Tibial nerve (tissue), 4 donors: ENCODE measurements around the gene EFNA4. TPM values are rescaled to one million over a fixed set of nuclear protein-coding genes. Genes with fewer than 3 reads are reported as not detected.

Experiments used
- DNase-seq, 2 donors: peaks; one replicate each; pipeline ENCODE4 v3.0.0-alpha.2; 2019; ENCODE audit warnings: low spot score in 2 of 2
- H3K27ac ChIP-seq, 4 donors: fragments of 200-600 bp; sonication (generic) in 3 of 4; one replicate each; pipeline ENCODE4 v1.5.1; 2017 to 2019; ENCODE audit warnings: mild to moderate bottlenecking in 1 of 4
- H3K27me3 ChIP-seq, 2 donors: fragments of 200-600 bp; sonication (generic) in 1 of 2; one replicate each; pipeline versions ENCODE4 v1.5.1 to v1.6.0; 2017 to 2019
- H3K36me3 ChIP-seq, 3 donors: fragments of 200-600 bp; sonication (generic); one replicate each; pipeline ENCODE4 v1.5.1; 2018 to 2019
- H3K4me1 ChIP-seq, 4 donors: fragments of 200-600 bp; sonication (generic) in 3 of 4; one replicate each; pipeline ENCODE4 v1.5.1; 2017 to 2019
- H3K4me3 ChIP-seq, 4 donors: fragments of 200-600 bp; sonication (generic) in 3 of 4; one replicate each; pipeline ENCODE4 v1.5.1; 2017 to 2019; ENCODE audit warnings: mild to moderate bottlenecking in 1 of 4, moderate library complexity in 1 of 4
- H3K9me3 ChIP-seq, 4 donors: fragments of 200-600 bp; sonication (generic) in 3 of 4; one replicate each; pipeline ENCODE4 v1.5.1; 2017 to 2019
- CTCF ChIP-seq, 5 experiments: fragments of 200-600 bp in 3 of 5; fragments of 450-650 bp in 2 of 5; sonication (generic) in 3 of 5; IDR thresholded peaks; one replicate each; pipeline ENCODE4 v1.5.1; 2016 to 2019; ENCODE audit warnings: antibody characterized with exemption in 5 of 5, mild to moderate bottlenecking in 3 of 5, moderate library complexity in 2 of 5
- EP300 ChIP-seq, 2 donors: sonication (generic); formaldehyde crosslinking; IDR thresholded peaks; one replicate each; pipeline ENCODE4 v1.6.1; 2017; ENCODE audit warnings: antibody characterized with exemption in 2 of 2, mild to moderate bottlenecking in 1 of 2
- POLR2A ChIP-seq, 2 donors: fragments of 450-650 bp; IDR thresholded peaks; one replicate each; pipeline ENCODE4 v1.6.1; 2017; ENCODE audit warnings: antibody characterized with exemption in 2 of 2, mild to moderate bottlenecking in 2 of 2, moderate library complexity in 2 of 2
- WGBS, 2 donors: methylation state at CpG; one replicate each; pipeline ENCODE4 v1.1.5; 2018; 5-methylcytosine and 5-hydroxymethylcytosine counted together
- total RNA-seq, 4 donors: library from RNA; depleted of rRNA; stranded (reverse); fragments of >200 nt; gene quantifications; one replicate each; pipeline ENCODE4 v1.1.0, GENCODE V29; 2016

Gene EFNA4
- total RNA-seq, 4 donors from 2014 or later = 0.87 to 4.2 (median 1.8) TPM

GRCh38 chr1:155022136-155022926, 41.2 kb upstream of the EFNA4 start:
- Histone ChIP-seq H3K4me1 (peaks cover 0 to 35% (median 14%) of the 10 kb centered on the region in 4 donors), H3K27me3 (no peaks in the 10 kb centered on the region), H3K27ac (no peak overlapping the region), H3K36me3 (peaks cover 0 to 7% (median 0%) of the 10 kb centered on the region in 3 donors), H3K4me3 (no peak overlapping the region), H3K9me3 (no peaks in the 10 kb centered on the region)
- DNase-seq = no peak
- no peak for TF ChIP-seq CTCF (IDR thresholded peaks at IDR 0.05)
- no peak for TF ChIP-seq POLR2A (IDR thresholded peaks at IDR 0.05)
- 83 to 85% methylated on average over 8 of the region's 8 CpGs for WGBS, 2 donors

- 64 to 67% methylated on average over 4 of the region's 4 CpGs for WGBS, 2 donors
- TF ChIP-seq EP300 (IDR thresholded peaks at IDR 0.05) (no peak), CTCF (IDR thresholded peaks at IDR 0.05) (no peak), POLR2A (IDR thresholded peaks at IDR 0.05) (no peak)
- no peak overlapping the region for H3K4me3 ChIP-seq
- H3K4me1 ChIP-seq = peaks cover 0 to 30% (median 10%) of the 10 kb centered on the region in 4 donors
- no peaks in the 10 kb centered on the region for H3K9me3 ChIP-seq
- no peak for DNase-seq
- peaks cover 0 to 7% (median 0%) of the 10 kb centered on the region in 3 donors for H3K36me3 ChIP-seq
- H3K27me3 ChIP-seq = no peaks in the 10 kb centered on the region
- no peak overlapping the region for H3K27ac ChIP-seq
Observed at GRCh38 chr1:155022927-155023236, 40.7 kb upstream of the EFNA4 start.

- no peak overlapping the region for H3K27ac ChIP-seq
- no peak for DNase-seq
- WGBS, 2 donors = 80 to 86% methylated on average over 5 of the region's 5 CpGs
- H3K4me3 ChIP-seq = no peak overlapping the region
- H3K4me1 ChIP-seq = peaks cover 0 to 23% (median 3%) of the 10 kb centered on the region in 4 donors
- H3K36me3 ChIP-seq = peaks cover 0 to 7% (median 0%) of the 10 kb centered on the region in 3 donors
- TF ChIP-seq POLR2A (IDR thresholded peaks at IDR 0.05) (no peak), CTCF (IDR thresholded peaks at IDR 0.05) (no peak), EP300 (IDR thresholded peaks at IDR 0.05) (no peak)
- H3K27me3 ChIP-seq = no peaks in the 10 kb centered on the region
- H3K9me3 ChIP-seq = no peaks in the 10 kb centered on the region
Observed at GRCh38 chr1:155023627-155024026, 39.9 kb upstream of the EFNA4 start.

GRCh38 chr1:155024315-155024714, 39.2 kb upstream of the EFNA4 start:
- no peak for DNase-seq
- TF ChIP-seq EP300 (IDR thresholded peaks at IDR 0.05) = no peak
- no peak for TF ChIP-seq CTCF (IDR thresholded peaks at IDR 0.05)
- no peak for TF ChIP-seq POLR2A (IDR thresholded peaks at IDR 0.05)
- H3K4me3 ChIP-seq = no peak overlapping the region
- H3K9me3 ChIP-seq = no peaks in the 10 kb centered on the region
- 87 to 88% methylated on average over 9 of the region's 9 CpGs for WGBS, 2 donors
- H3K36me3 ChIP-seq = peaks cover 0 to 7% (median 0%) of the 10 kb centered on the region in 3 donors
- H3K27ac ChIP-seq = no peak overlapping the region
- H3K4me1 ChIP-seq = peaks cover 0 to 16% (median 0%) of the 10 kb centered on the region in 4 donors
- H3K27me3 ChIP-seq = no peaks in the 10 kb centered on the region

- H3K27me3 ChIP-seq = no peaks in the 10 kb centered on the region
- H3K36me3 ChIP-seq = peaks cover 0 to 7% (median 0%) of the 10 kb centered on the region in 3 donors
- WGBS, 2 donors = 65 to 67% methylated on average over 9 of the region's 9 CpGs
- peaks cover 0 to 7% (median 0%) of the 10 kb centered on the region in 4 donors for H3K4me1 ChIP-seq
- no peak overlapping the region for H3K4me3 ChIP-seq
- TF ChIP-seq EP300 (IDR thresholded peaks at IDR 0.05) (no peak), CTCF (IDR thresholded peaks at IDR 0.05) (no peak), POLR2A (IDR thresholded peaks at IDR 0.05) (no peak)
- H3K9me3 ChIP-seq = no peaks in the 10 kb centered on the region
- no peak for DNase-seq
- no peak overlapping the region for H3K27ac ChIP-seq
Observed at GRCh38 chr1:155026154-155026553, 37.4 kb upstream of the EFNA4 start.
